ENCODE measurements around the gene C9orf50.

Gene C9orf50

GRCh38 chr9:129631674-129632129 is 10.8 kb upstream of the C9orf50 start:
- DNase-seq (ENCODE audit: low read depth in 2 of 2) = no peak

GRCh38 chr9:129630967-129631673 is 10.2 kb upstream of the C9orf50 start:
- no peak for DNase-seq (ENCODE audit: low read depth in 2 of 2)

GRCh38 chr9:129629251-129629820 is 8.4 kb upstream of the C9orf50 start:
- no peak for DNase-seq (ENCODE audit: low read depth in 2 of 2)

- DNase-seq (ENCODE audit: low read depth in 2 of 2) = no peak
These were observed 7.8 kb upstream of the C9orf50 start for GRCh38 chr9:129628709-129629108.

DNA sequence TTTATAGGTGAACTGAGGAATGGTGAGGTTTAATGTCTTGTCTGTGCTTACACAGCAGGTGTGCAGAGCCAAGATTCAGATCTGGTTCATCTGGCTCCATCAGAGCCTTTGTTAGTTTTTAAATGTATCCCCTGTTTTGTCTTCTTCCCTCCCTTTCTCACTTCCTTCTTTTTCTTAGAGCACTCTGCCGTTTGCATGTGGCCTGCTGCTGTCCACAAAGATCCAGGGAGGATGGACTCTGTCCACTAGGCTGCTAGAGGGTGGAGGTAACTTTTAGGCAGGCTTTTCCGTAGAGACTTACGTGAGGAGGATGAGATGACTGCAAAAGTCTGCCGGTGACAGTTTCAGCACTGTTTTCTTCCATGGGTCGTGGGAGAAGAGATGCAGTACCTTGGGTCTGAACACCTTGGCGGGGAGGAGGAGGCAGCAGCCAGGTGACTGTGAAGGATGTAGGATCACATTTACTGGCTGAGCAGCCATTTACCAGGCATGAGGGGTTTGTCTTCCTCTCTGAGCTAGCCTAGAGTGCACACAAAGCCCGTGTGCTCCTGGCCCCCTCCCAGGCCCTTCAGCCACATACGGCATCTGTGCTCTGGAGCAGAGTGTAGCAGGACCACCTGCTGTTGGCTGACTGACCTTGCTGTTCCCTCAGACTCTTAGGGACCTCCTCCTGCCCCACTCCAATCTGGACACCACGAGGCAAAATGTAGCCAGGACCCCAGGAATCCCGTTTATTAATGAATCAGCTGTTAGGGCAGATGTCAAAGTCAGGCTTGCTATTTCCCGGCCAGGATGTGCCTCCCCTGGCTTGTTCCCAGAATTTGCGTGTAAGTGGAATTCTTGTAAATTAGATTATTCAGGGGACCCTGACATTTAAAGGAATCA is 6.9 kb upstream of the C9orf50 start:
- DNase-seq (ENCODE audit: low read depth in 2 of 2) = no peak

- no peak for DNase-seq (ENCODE audit: low read depth in 2 of 2)
These were observed 5.9 kb upstream of the C9orf50 start for GRCh38 chr9:129626625-129627284.

- DNase-seq (ENCODE audit: low read depth in 2 of 2) = peak; percentile 77 to 80
These were observed 5.3 kb upstream of the C9orf50 start, which contains the start of gene NTMT1 for GRCh38 chr9:129626079-129626624. Gene NTMT1 (plus strand): TSS chr9:129626163. CDS start chr9:129632704, 6,541 bp downstream.

GRCh38 chr9:129624947-129625346 is 4.0 kb upstream of the C9orf50 start:
- no peak for DNase-seq (ENCODE audit: low read depth in 2 of 2)

DNA sequence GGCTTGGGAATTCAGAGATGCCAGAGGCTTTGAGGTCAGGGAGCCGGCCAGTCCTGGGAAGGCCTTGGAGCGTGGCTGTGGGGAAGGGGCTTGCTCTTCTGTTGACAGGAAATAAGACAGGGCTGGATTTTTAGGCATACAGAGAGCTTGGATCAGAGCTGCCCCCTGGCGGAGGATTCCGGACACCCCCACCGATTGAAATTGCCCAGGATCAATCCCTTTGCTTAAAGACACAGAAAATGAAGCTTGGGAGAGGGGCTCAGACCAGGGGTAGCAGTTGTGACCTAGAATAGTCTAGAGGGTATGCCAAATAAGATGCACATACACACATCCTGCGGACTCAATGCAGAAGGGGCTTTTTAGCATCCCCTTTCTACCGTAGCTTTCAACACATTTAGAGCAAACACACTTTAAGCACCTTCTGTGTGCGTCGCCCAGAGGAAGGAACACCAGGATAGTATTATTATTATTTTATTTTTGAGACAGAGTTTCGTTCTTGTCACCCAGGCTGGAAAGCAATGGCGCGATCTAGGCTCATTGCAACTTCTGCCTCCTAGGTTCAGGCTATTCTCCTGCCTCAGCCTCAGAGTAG is 3.4 kb upstream of the C9orf50 start:
- DNase-seq (ENCODE audit: low read depth in 2 of 2) = peak in 1 of 2 donors; percentile 41

DNA sequence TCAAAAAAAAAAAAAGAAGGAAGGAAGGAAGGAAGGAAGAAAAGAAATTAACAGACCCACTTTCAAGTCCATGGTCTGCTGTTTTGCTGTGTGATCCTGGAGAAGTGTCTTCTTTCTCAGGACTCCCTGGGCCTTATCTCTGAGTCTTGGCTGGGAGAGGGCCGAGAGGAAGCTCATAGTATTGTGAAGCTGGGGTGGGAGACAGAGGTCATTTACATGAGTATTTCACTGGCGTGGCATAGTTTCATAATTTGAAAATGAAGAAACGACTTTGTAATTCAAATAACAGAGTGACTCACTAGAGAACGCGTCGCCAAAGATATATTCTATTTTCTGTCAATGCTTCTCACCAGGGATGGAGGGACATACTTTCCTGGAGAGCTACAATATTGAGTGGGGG is 2.4 kb upstream of the C9orf50 start:
- no peak for DNase-seq (ENCODE audit: low read depth in 2 of 2)

DNA sequence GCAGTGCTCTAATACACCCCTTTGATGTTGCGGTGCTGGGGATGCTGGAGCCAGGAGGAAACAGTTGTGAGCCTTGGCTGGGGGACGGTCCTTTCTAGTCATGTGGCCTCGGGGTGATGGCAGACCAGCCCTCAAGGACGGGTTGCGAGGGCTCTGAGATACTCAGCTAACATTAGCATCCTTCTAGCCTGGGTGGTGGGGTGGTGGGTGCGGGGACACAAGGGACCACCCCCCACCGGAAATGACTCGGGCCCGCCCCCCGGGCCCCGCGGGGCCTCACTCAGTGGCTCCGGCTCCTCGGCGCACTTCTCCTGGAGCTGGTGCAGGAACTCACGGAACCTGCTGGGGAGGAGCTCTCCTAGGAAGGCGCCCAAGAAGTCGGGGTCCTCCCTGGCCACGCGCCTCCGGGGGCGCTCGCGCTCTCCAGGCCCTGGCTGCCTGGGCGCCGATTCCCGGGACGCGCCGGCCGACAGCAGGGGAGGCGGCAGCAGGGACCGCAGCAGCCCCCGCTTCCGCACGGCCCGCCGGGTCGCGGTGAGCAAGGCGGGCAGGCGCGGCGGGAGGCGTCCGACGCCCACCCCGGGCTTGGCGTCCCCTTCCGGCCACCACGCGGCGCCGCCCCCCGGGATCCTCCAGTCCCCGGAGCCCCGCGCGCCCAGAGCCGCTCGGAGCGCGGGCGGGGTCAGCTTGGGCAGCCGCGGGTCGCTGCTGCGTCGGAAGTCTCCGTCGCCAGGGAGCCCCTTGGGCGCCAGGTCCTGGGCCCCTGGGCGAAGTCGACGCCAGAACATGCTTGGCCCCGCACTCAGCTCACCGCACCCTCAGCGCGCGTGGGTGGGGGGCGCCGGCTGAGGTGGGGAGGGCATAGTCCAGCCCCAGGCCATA is 873 bp downstream of the C9orf50 start:
- no peak for DNase-seq (ENCODE audit: low read depth in 2 of 2)

DNA sequence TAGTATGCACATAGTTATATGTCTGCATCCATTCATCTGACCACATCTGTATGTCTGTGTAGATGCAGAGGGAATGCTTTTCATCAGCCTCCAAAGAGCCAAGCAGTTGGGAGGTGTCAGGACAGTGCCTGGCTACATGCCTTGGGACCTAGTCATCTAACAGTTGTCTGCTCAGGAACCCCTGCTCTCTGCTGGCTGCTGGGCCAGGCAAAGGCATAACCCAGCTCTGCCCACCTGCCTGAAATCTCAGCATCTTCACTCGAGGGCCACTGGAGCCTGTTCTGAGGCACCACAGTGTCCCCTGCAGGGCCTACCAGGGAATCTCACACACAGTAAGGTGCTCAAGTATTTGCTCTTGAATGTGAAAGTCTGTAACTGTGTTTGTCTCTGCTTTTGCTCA is 3.7 kb downstream of the C9orf50 start:
- DNase-seq (ENCODE audit: low read depth in 2 of 2) = no peak

GRCh38 chr9:129615407-129616285 is 5.3 kb downstream of the C9orf50 start:
- DNase-seq (ENCODE audit: low read depth in 2 of 2) = no peak

GRCh38 chr9:129614932-129615331 is 6.0 kb downstream of the C9orf50 start:
- DNase-seq (ENCODE audit: low read depth in 2 of 2) = no peak

DNA sequence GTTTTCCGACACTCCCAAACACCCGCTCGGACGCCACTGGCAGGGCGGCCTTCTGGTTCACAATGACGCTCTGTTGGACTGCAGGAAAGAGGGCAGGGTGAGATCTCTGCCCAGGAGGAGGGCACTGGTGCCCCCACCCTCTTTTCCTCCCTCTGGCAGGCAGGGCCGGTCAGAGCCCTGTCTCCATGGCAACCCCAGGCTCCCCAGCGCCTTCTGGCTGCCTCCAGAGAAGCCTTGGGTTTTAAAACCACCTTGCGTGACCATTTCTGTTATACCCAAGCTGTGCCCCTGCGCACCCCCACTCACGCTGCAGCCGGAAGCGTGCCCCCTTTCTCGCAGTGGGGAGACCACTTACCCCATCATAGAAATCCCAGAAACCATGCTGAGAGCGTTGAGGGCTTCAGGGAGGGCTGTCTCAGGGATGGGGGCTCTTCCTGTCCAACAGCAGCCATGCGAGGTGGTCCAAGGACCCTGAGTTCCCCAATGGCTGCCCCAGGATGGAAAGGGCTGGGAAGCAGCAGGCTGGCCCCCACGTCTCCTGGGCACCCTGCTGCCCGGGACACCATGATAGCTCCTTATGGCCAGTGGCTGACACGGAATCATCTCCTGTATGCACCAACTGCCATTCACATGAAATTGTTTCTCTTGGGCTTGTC is 7.3 kb downstream of the C9orf50 start:
- DNase-seq (ENCODE audit: low read depth in 2 of 2) = no peak

- DNase-seq (ENCODE audit: low read depth in 2 of 2) = no peak
These were observed 7.9 kb downstream of the C9orf50 start for GRCh38 chr9:129612815-129613519.

DNA sequence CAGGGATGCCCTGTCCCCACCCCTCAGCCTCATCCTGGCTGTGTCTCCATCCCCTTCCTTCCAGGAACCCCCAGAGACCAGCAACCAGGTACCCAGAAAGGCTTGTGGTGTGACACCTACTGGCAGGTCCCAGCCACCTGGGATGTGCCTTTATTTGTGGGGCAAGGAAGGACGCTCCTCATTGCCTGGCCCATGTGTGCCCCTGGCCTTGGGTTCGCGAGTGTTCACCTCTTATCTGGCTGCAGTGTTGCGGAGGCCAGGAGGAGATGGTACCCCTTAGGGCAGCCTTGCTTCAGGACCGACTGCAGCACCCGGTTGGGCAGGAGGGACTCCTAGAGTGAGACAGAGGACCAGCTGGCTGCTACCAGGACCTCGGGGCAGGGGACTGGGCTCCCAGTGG is 8.8 kb downstream of the C9orf50 start:
- no peak for DNase-seq (ENCODE audit: low read depth in 2 of 2)

- DNase-seq (ENCODE audit: low read depth in 2 of 2) = no peak
These were observed 9.5 kb downstream of the C9orf50 start for GRCh38 chr9:129611307-129611800.

All from stimulated activated CD8-positive, alpha-beta memory T cell treated with anti-CD3 and anti-CD28 coated beads, Interleukin-15, amount 100 ng/mL, for 4 hours (primary cell).